GM21360 (cell line): ENCODE measurements around the gene PRDM8.
A peak's percentile ranks its signal among the peaks of the same experiment; 100 is the strongest.
"Not testable (repeated sequence)": the region's sequence is repeated elsewhere in the genome, so short reads cannot be mapped to it uniquely, and the experiment has no call there.

Source experiments
- ATAC-seq: cut with Tn5 transposase; IDR thresholded peaks from one replicate; pipeline ENCODE4 v1.9.1; 2021; ENCODE audit warnings: mild to moderate bottlenecking, moderate library complexity; ENCODE audit not compliant: unreplicated experiment

Gene PRDM8

DNA sequence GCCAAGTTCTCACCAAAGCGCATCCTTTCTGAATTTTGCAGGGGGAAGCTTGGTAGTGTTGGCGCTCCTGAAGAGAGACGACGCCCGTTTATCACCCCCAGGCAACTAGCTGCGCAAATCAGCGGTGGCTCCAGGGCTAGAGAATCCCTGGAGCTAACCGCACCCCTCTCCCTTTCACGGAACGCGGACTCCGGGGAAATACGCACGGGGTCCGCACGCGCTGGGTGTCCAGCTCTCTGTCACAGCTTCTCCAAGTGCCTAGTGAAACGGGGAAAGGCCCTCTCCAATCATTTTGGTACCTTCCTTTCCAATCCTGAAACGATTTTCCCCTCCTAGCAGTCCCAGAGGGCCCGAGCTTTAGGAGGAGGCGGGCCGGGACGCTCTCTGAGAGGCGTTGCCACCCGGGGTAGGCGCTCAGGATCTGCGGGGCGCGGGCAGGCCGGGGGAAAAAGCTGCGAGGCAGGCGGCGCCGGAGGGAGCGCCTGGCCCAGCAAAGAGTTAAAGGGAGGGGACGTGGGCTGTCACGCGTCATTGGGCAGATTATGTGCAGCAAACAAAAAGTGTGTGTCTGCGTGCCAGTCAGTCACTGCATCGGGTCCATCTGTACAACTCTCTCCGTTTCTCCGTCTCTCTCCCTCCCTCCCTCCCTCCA is at the start of gene PRDM8:
PRDM8 (plus strand) TSS at position 582 of the 652 bp plus-strand sequence. CDS start 2,578 bp downstream, outside the sequence.
- no peak for ATAC-seq

- ATAC-seq: no peak
Measured at GRCh38 chr4:80150387-80151180, 46.7 kb upstream of the PRDM8 start.

- ATAC-seq: no peak
Measured at GRCh38 chr4:80151981-80152380, 45.3 kb upstream of the PRDM8 start.

DNA sequence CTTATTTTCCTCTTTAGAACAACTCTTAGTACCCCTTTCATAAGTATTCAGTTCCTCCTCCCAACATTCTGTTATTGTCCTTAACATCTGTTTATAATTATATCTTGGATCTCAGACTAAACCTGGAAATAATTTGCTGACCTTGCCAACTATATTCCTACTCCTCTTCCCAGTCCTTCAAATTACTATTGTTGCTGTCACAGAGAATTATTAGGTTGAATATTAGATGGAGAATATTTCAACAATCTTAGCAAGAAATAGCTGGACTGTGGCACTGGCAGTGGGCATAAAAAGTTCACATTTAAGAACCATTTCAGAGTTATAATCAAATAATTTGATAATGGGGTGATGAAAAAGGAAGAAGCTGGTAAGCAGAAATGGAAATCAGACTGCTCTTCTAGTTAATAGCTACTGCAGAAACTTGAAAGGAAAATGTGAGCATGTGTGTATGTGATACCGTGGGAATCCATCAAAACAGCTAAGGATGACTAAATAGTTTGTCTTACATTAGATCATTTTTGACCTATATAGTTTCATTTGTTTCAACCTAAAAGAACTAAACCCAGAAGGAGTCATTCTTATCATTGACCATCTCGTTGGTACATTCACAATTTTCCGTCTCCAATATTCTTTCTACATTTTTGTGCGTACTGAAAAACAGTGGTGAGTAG is 43.3 kb upstream of the PRDM8 start:
- ATAC-seq: no peak

- ATAC-seq: no peak
Measured at GRCh38 chr4:80154545-80154933, 42.8 kb upstream of the PRDM8 start.

- no peak for ATAC-seq
Measured at GRCh38 chr4:80155316-80155982, 41.9 kb upstream of the PRDM8 start.

DNA sequence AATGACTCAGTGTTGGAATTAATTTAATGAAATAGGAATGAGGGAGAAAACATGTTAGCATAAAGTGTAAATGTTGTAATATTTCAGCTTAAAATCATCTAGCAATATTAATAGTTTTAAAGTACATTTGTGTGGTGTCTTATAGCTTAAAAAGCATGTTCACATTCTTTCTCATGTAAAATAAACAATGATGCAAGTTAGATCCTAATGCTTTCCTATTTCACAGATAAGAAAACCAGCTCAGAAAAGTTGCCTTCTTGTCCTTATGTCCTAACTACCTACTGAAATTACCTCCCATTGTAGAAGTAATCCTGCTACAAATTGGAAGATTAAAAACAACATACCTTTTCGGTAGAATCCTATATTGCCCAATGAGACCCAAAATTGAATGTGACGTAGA is 40.9 kb upstream of the PRDM8 start:
- no peak for ATAC-seq

DNA sequence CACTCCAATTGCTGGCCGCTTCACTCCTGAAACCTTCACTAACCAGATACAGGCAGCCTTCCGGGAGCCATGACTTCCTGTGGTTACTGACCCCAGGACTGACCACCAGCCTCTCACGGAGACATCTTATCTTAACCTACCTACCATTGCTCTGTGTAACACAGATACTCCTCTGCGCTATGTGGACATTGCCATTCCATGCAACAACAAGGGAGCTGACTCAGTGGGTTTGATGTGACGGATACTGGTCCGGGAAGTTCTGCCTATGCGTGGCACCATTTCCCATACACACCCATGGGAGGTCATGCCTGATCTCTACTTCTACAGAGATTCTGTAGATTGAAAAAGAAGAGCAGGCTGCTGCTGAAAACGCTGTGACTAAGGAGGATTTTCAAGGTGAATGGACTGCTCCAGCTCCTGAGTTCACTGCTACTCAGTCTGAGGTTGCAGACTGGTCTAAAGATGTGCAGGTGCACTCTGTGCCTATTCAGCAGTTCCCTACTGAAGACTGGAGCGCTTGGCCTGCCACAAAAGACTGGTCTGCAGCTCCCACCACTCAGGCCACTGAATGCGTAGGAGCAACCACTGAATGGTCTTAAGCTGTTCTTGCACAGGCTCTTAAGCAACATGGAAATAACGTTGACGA is 35.8 kb upstream of the PRDM8 start:
- ATAC-seq: no peak

GRCh38 chr4:80162418-80162817 is 34.9 kb upstream of the PRDM8 start:
- ATAC-seq: no peak

- no peak for ATAC-seq
Measured at GRCh38 chr4:80165855-80166254, 31.4 kb upstream of the PRDM8 start.

- no peak for ATAC-seq
Measured at GRCh38 chr4:80171251-80171650, 26.1 kb upstream of the PRDM8 start.

DNA sequence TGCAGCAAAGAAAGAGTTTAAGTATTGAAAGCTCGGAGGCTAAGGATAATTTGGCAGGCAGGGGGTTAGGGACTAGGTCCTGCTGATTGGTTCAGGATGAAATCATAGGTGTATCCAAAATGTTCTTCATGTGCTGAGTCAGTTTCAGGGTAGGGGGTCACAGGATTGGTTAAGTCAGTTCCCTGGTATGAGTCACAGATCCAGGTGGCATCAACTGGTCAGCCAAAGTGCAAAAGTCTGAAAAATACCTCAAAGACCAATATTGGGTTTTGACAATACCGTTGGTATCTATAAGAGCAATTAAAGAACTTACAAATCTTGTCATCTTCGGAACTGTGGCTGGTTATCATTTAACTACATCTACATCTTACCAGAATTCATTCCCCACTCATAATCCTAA is 25.6 kb upstream of the PRDM8 start:
- no peak for ATAC-seq

- no peak for ATAC-seq
Measured at GRCh38 chr4:80172203-80172602, 25.1 kb upstream of the PRDM8 start.

GRCh38 chr4:80173401-80173800 is 23.9 kb upstream of the PRDM8 start:
- peak; percentile 80 for ATAC-seq

DNA sequence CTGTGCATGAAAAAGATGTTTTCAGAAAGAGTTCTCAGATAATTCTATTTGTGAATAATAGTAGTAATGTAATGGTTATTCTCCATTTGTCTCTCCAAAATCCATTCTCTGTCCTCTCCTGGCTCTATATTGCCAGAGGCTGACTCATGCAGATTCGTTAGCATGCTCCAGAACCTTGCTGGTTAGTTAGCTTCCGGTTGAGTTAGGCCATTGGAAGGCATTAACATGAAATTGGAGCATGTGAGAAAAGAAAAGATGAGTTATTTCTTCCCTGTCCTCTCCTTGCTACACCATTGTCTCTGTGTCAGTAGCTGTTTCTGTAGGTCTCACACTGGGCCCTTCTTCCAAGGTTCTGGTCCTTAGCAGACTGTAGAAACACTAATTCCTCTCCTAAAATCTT is 23.5 kb upstream of the PRDM8 start:
- no peak for ATAC-seq

GRCh38 chr4:80177793-80178192 is 19.5 kb upstream of the PRDM8 start:
- ATAC-seq: not testable (repeated sequence)

DNA sequence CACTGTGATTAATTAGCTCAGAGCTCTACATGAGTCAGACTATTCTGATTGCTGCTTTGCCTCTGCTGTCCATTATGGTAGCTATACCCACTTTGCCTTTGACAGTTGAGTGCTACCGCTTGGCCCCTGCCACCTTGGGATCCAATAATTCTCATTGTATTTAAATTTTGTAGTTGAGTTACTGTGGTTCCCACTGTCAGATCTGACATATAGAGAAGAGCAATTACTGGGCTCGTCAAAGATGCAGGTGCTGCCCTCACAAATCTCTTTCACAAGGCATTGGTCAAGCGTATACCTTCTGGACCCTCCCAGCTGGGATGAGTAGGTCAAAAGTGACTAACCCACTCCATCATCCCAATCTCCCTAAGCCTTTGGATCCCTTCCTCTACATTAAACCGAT is 18.3 kb upstream of the PRDM8 start:
- no peak for ATAC-seq

- no peak for ATAC-seq
Measured at GRCh38 chr4:80179637-80180161, 17.6 kb upstream of the PRDM8 start.

- no peak for ATAC-seq
Measured at GRCh38 chr4:80180743-80181142, 16.6 kb upstream of the PRDM8 start.

DNA sequence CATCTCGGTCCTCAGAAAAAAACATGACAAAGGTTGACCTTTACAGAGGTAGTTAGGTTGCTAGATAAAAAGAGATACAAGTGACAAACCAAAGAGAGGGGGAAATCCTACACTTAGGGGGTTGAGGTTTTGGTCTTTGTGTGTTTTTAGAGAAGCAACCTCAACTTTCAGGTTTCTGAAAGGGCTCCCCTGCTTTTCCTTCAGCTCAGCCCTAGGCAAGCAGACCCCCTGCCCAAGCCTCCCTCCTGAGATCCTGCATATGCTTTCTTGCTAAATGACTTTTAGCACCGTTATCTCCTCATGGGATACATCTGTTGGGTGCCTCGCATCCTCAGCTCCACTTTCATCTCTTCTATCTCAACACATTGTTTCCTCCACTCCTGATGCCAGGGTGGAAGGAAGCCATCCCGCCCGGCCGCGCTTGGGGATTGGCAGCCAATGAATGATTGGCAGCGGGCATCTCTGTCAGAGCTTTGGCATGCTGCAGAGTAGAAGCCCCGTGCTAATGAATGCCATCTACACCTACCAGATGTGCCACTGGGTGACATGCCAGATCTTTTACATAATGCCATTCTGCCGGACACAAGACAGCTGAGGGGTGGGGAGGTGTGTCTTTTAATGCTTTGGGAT is 15.0 kb upstream of the PRDM8 start:
- ATAC-seq: no peak
